Fibroblast of the aortic adventitia (primary cell): ENCODE measurements around the gene ZNF626. TPM values are rescaled to one million over a fixed set of nuclear protein-coding genes. Genes with fewer than 3 reads are reported as not detected.

Source experiments
- DNase-seq: peaks from one replicate; pipeline ENCODE4 v3.0.0-alpha.2; 2010; ENCODE audit warnings: low read depth
- H3K4me3 ChIP-seq: 2 replicates; pipeline ENCODE4 v1.5.1; 2011; ENCODE audit warnings: low read depth, mild to moderate bottlenecking, control low read depth, low read length, moderate library complexity
- CTCF ChIP-seq: IDR thresholded peaks from 2 replicates; pipeline ENCODE4 v1.5.1; 2011; ENCODE audit warnings: mild to moderate bottlenecking, low read length, control low read depth, inconsistent platforms; ENCODE audit not compliant: insufficient read depth
- total RNA-seq: library from RNA; depleted of rRNA; stranded (reverse); fragments of >200 nt; gene quantifications from 2 replicates; pipeline ENCODE4 v1.2.3, GENCODE V29; 2012; ENCODE audit warnings: low replicate concordance

ZNF626 gene
- total RNA-seq, 1 donor, result 18.9 TPM

- DNase-seq, result no peak
- no peak overlapping the region for H3K4me3 ChIP-seq
- TF ChIP-seq CTCF, result no peak
Observed at GRCh38 chr19:20607943-20608342, 53.4 kb downstream of the ZNF626 start.

Other genes with a start within 250 kb of the ZNF626 start
- gene ZNF737, start 95.8 kb downstream of the ZNF626 start, total RNA-seq, result 4.8 and 15.0 TPM in 2 replicates
- gene ZNF66, start 114.7 kb upstream of the ZNF626 start, total RNA-seq, result 4.0 and 5.0 TPM in 2 replicates